HL-60 (cell line): ENCODE results near the gene SPRR3.
"Not testable (repeated sequence)": the region's sequence is repeated elsewhere in the genome, so short reads cannot be mapped to it uniquely, and the experiment has no call there.

Experiments
- CTCF ChIP-seq: IDR thresholded peaks from one replicate; pipeline ENCODE4 v1.5.1; 2011; ENCODE audit warnings: low read length, control low read depth, inconsistent platforms; ENCODE audit not compliant: insufficient read depth
- POLR2AphosphoS5 ChIP-seq: IDR thresholded peaks from 2 replicates; pipeline ENCODE4 v1.6.1; 2012; ENCODE audit warnings: low read depth

- not testable (repeated sequence) for TF ChIP-seq CTCF, POLR2AphosphoS5
Measured at GRCh38 chr1:153021829-153022228, 20.3 kb downstream of the SPRR3 start.
